Fibroblast of upper back skin (primary cell): ENCODE data around the gene MAN1A1.
"Not testable (repeated sequence)": the region's sequence is repeated elsewhere in the genome, so short reads cannot be mapped to it uniquely, and the experiment has no call there.

Source experiments
- DNase-seq: peaks from one replicate; pipeline ENCODE4 v3.0.0-alpha.2; 2013

MAN1A1 gene

DNA sequence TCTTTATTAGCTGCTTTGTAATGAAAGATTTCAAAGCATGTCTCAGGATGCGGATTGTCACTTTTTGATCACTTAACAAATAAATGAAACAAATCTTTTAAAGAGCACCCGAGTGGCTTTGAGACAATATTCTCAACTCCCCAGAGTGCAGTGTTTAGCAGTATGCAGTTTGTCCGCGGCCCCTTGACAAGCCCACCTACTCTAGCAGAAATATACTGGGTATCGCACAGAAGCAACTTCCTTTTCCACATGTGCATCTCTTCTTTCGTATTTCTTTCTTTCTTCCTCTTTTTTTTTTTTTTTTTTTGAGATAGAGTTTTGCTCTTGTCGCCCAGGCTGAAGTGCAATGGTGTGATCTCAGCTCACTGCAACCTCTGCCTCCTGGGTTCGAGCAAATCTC is 186.6 kb downstream of the MAN1A1 start:
- DNase-seq, result no peak

DNA sequence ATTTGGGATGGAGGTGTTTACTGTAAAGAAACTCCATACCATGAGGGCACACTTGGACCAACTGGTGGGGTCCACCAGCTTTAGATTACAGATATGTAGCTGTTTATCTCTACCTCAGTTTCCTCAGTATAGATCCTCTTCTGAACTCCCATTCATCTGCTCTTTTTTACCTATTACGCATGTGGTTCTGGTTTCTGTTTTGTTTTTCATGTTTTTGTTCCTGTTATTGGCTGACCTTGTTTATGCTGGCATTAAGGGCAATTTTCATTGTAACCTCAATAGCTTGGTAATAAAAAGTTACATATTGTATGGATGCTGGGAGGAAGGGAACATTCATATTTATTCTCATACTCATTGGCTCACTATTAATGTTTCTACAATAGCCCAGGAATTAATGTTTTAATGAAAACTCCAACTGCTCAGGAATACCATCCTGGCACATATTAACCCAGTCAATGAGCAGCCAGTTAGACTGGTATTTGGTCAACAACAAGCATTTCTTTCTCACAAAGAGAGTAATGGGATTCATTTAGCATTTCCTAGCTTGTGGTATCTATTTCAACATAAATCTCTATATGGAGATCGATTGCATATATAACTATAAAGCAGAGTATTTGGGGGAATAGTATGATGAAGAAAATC is 187.3 kb downstream of the MAN1A1 start:
- no peak for DNase-seq

- DNase-seq, result peak; percentile 31
These were observed 188.1 kb downstream of the MAN1A1 start for GRCh38 chr6:119161438-119161837.

DNA sequence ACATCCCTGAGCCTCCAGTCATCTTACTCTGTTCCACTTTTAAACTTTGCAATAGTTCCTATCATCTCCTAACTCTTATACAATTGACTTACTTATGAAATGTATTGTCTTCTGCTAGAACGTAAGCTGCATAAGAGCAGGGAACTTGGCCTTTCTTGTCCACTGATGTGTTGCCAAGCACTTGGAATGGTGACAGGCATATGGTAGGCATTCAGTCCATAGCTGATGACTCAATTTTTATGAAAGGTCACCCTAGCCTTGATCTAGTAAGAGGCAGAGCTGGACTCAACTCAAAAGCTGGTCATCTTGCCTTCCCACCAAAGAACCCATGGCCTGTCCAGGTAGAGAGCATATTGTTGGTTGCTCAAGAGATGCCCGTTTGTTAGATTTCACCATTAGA is 188.7 kb downstream of the MAN1A1 start:
- DNase-seq, result no peak

GRCh38 chr6:119158057-119158848 is 191.3 kb downstream of the MAN1A1 start:
- DNase-seq, result peak; percentile 84

GRCh38 chr6:119157506-119157815 is 192.1 kb downstream of the MAN1A1 start:
- DNase-seq, result no peak

DNA sequence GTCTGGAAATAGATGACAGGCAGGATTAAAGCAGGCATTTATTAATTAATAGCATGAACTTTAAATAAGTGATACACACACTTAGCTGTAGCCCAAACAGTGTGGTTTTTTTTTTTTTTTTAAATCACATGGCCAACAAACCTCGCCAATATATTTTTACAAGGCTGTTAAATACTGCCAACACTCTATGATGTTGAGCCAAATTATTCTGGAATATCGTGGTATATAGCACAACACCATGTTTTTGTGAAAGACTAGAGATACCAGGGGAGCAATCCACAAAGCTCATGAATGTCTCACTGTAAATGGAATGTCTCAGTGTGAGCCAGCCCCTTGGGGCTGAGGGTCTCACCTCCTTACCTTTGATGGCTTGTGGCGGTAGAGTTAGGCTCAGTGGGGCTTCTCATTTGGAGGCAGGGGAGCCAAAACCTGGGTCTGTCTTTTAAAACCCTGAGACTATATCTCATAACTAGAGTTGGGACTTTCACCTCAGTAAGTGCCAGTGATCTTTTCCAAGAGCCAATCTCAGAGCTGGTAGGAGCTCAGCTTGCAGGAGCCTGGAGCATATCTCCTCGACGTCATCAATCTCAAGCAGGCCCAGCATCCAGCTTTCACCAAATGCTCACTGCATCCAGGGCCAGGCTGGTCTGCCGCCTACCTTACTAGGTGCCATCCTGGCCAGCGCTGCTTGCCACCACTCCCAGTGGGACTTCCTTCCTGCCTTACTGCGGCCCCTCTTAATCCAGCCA is 192.6 kb downstream of the MAN1A1 start:
- DNase-seq, result no peak

DNA sequence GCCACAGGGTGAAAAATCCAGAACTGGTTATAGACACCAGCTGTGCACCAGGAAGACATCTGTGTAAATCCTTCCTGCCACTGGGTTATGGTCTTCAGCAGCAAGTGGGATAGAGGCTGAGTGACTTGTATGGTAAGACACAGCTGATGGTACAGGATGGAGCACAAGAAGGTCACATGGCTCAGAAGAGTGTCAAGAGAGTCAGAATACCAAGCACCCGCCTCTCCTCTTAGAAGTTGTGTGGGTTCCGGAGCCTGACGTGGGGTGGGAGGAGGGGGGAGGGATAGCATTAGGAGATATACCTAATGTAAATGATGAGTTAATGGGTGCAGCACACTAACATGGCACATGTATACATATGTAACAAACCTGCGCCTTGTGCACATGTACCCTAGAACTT is 193.5 kb downstream of the MAN1A1 start:
- DNase-seq, result not testable (repeated sequence)

GRCh38 chr6:119152187-119152586 is 197.4 kb downstream of the MAN1A1 start:
- no peak for DNase-seq

- DNase-seq, result no peak
These were observed 200.6 kb downstream of the MAN1A1 start for GRCh38 chr6:119148825-119149525.

DNA sequence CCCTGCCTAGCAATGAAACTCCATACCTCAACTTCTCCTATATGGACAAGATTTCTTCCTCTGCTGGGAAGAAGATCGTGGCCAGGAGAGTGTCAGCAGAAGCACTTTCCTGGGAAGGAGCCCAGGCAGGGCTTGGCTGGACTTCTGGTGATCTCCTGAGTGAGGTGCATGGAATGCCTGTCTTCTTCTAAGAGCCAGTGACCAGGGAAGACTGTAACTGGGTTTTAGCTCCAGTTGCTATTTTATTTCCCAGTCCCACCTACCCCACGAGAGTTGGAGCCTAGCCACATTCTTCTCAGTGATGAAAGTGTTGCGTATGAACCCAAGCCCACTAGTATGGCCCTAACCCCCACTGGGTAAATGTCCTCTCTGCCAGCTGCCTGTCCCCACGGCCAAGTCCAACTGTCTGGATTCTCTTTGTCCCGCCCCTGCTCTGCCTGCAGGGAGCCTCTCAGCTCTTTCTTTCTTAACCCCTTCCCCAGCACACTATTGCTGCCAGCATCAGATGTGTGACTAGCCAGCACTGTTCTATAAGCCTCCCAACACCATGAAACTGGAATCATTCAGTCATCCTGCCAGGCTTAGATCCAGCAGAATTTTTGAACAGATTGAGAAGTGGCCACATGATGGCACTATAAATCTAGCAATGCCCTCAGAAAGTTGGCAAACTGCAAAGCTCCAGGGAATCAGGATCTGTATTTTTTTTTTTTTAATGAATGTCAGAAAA is 201.3 kb downstream of the MAN1A1 start:
- DNase-seq, result peak; percentile 89

DNA sequence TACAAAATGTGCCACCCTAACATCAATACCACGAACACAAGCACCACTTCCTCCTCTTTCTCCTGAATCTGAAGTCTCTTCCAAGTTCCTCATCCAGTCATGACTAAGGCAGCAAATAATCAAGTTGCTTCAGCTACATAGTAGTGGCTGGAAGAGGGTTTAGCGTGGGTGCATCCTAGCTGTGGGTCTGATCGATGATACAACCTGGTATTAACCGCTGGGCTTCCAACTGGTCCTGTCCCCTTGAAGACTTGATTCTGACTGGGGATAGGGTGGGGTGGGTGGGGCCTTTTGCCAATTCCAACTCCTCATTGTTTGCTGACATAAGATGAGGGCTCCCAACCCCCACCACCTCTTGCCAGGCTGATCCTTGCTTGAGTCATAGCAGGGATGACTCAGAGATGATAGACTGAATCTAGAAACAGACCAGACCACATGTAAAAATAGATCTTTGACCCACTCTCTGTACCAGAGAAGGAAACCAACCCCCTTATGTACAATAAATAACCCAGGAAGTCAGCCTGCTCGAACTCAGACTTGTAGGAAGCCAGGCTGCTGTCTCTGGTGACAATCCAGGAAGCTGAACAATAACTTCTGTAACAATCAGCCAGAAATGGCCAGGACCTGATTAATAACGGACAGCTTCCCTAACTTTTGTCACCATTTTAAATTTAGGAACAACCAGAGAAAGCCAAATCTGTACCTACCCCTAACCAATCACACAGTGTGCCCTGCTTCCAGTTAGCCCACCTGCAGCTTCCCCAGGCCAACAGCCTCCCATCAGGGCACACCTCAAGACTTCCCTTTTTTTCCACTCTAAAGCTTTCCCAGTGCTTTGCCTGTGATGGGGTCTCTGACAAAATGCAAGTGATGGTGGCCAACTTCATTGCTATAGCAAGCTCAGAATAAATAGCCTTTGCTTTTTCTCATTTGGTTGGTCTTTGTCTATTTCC is 202.2 kb downstream of the MAN1A1 start:
- DNase-seq, result peak; percentile 97

DNA sequence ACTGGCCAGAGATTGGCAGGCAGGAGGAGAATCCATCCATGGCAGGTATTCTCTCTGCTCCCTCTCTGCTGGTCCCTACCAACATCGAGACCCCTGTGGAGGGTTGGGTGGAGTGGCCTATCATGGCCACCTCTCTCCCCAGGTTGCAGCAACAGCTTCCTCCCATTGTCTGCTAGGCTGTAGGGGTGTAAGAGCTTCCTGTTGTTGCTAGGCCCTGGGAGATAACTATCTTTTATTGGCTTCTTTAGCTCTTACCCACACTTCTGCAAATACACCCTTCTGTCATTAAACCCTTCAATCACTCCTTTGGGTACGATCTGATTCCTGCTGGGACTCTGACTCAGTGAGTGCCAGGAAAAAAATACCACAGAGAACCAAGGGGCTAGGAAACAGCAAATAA is 204.4 kb downstream of the MAN1A1 start:
- no peak for DNase-seq

GRCh38 chr6:119142637-119143036 is 206.9 kb downstream of the MAN1A1 start:
- DNase-seq, result no peak

- DNase-seq, result no peak
These were observed 207.5 kb downstream of the MAN1A1 start for GRCh38 chr6:119142041-119142440.

DNA sequence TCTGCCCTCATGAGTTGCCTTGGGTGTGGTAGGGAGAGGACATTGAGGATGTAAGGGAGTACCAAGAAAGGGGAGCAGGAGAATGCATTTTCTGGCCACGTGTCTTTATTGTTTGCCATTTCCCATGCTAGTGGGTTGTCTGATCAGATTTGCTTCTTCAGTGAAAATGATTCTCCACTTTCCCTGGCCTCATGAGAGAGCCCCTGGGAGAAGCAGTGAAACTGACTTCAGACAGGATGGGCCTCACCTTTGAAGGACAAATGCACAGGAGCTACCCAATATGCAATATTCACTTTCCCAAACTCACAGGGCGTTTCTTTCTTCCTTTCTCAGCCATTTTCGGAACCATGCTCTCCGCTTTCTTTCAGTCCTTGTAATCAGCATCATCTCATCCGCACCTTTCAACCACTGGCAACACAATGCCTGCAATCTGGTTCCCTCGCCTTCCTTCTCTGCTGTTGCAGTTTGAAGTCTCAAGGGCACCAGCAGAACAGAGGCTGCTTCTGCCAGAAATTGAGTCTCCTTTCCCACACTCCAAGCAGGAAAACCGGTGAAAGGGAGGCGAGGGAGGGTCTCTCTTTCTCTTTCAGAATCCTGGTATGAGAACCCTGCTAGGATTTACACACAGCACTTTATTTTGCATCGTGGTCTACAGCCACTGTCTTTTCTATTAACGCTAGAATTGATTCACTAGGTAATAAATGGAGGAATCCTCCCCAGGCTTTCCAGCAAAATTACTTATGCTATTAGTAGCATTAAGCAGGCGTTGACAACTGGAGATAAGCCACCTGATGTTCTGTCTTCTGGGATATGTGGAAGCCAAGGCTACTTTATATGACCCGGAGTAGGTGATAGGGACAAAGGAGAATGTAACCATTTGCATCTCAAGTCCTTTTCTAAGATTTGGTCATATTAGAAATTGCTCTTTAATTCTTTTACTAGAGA is 209.1 kb downstream of the MAN1A1 start:
- no peak for DNase-seq

DNA sequence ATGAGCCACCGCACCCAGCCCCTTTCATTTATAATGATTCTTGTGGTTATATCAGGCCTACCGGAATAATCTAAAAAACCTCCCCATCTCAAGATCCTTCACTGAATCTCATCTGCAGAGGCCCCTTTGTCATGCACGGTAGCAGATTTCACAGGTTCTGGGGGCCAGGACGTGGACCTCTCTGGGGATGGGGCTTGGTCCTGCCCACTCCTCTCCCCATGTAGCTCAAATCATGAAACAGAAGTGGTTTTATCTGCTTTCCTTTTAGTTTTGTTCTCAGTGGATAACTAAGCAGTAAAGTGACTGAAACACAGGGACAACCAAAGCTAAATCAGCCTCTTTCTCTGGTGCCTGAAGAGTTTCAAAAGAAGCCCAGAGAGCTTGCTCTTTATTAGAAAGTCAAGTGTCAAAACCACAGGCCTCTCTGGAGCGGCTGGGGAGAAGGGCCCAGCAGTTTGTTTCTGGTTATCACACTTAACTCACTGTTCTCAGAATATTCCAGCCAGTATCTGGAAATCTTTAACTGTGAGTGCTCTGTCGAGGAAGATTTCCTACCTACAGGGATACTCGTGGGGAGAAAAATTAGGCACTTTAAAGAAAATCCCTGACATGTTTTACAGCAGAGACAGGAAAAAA is 210.5 kb downstream of the MAN1A1 start:
- DNase-seq, result no peak

DNA sequence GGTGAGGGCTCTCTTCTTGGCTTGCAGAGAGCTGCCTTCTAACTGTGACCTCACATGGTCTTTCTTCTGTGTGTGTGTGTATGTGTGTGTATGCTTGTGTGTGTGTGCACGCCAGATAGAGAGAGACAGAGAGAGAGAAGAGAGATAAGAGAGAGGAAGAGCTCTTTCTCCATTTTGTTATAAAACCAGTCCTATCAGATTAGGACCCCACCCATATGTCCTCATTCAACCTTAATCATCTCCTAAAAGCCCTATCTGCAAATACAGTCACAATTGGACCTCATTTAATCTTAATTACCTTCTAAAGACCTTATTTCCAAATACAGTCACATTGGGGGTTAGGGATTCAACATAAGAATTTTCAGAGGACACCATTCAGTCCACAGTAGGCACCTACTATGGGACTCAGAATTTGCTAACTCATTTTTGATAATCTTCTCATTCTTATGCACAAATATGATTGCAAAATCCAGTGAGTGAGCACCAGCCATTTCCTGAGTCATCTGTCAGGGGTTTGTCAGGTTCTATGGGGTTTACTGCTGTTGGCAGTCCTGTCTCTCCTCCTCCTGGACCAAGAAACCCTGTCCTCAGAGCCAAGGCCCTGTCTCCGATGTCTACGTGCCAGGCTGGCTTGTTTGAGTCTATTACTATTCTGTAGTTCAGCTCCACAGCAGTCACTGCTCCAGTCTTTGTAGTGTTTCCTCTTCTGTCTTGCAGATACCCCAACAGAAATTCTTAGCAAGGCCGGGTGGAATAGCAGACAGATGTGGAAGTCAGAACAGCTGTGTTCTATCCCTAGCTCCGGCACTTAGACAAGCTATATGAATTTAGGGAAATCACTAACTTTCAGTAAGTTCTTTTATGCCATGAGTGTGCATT is 212.1 kb downstream of the MAN1A1 start:
- no peak for DNase-seq

DNA sequence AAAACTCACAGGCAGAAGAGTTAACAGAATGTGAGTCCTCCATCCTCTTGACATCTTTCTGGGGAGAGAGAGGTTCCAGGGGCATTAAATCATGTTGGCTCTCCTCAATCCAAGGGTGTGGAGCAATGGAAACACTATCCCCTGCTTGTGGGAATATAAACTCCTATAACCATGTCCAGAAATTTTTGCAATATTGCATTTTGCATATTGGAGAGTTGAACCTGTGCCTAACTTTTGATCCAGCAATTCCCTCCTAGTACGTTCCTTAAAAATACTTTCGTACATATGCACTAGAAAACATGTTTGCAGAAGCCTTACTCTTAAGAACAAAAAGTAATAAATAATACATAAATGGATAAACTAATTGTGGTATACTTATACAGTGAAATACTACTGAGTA is 214.8 kb downstream of the MAN1A1 start:
- no peak for DNase-seq
